ENCODE data around the gene VAMP2.

The VAMP2 gene

GRCh38 chr17:8188263-8188839, 25.6 kb upstream of the VAMP2 start (continued):
- TF ChIP-seq TSHZ1 (tag by site-specific recombination; IDR thresholded peaks at IDR 0.05; ENCODE audit: borderline replicate concordance) = no peak
- no peak for TF ChIP-seq ZNF146 (tag by site-specific recombination; IDR thresholded peaks at IDR 0.05)
- no peak for TF ChIP-seq ZNF624 (tag by site-specific recombination; IDR thresholded peaks at IDR 0.05)
- no peak for TF ChIP-seq ZNF280D (tag by site-specific recombination; IDR thresholded peaks at IDR 0.05)
- TF ChIP-seq PRDM10 (tag by site-specific recombination; IDR thresholded peaks at IDR 0.05) = no peak
- no peak for TF ChIP-seq INSM2 (tag by site-specific recombination; IDR thresholded peaks at IDR 0.05)
- TF ChIP-seq CTCF (tag by site-specific recombination; IDR thresholded peaks at IDR 0.05) = no peak
- TF ChIP-seq BCL11A (tag by site-specific recombination; IDR thresholded peaks at IDR 0.05; ENCODE audit: low read depth) = no peak

- ChIA-PET POLR2A (interaction anchor here (0.8 to 13.9 kb wide), 9 partner anchors 15 to 127 kb away, joined by 3 to 394 read pairs (median 12); partner anchors contain the start of genes AURKB, CTC1, PFAS and SLC25A35), CTCF (interaction anchor here (0.6 to 1.9 kb wide), 14 partner anchors 11 to 626 kb away, joined by 3 to 12 read pairs (median 4); partner anchors contain the start of genes ALOXE3 and AURKB)
- Histone ChIP-seq H3K9me3 (ENCODE audit: control insufficient read depth, insufficient read depth, low read depth, low read length) (no peaks in the 10 kb centered on the region), H3K27ac (ENCODE audit: extremely low read depth, low read depth, low read length) (peak overlapping the region; percentile 79), H3K4me1 (ENCODE audit: control insufficient read depth, insufficient read depth, low read length) (peaks cover 13% of the 10 kb centered on the region), H3K36me3 (ENCODE audit: control insufficient read depth in 2 of 2, insufficient read depth in 1 of 2, low read length in 2 of 2) (no peaks in the 10 kb centered on the region), H3K4me3 (ENCODE audit: low read depth, low read length) (peak overlapping the region; percentile 57)
- TF ChIP-seq ZNF560 (tag by site-specific recombination; IDR thresholded peaks at IDR 0.05; ENCODE audit: borderline replicate concordance) (no peak), ZNF621 (tag by site-specific recombination; IDR thresholded peaks at IDR 0.05) (no peak), BCL11B (tag by site-specific recombination; IDR thresholded peaks at IDR 0.05; ENCODE audit: low read depth) (no peak), ZNF133 (tag by site-specific recombination; IDR thresholded peaks at IDR 0.05) (no peak), ZNF549 (tag by site-specific recombination; IDR thresholded peaks at IDR 0.05) (no peak), ZNF19 (tag by site-specific recombination; IDR thresholded peaks at IDR 0.05; ENCODE audit: low read depth) (no peak), ZNF266 (tag by site-specific recombination; IDR thresholded peaks at IDR 0.05; ENCODE audit: low read depth) (no peak), ZNF404 (tag by site-specific recombination; IDR thresholded peaks at IDR 0.05) (no peak), ZNF274 (IDR thresholded peaks at IDR 0.05; ENCODE audit: low read length) (no peak), ZNF274 (tag by site-specific recombination; IDR thresholded peaks at IDR 0.05; ENCODE audit: borderline replicate concordance) (no peak), ZNF645 (tag by site-specific recombination; IDR thresholded peaks at IDR 0.05) (no peak), ZNF423 (tag by site-specific recombination; IDR thresholded peaks at IDR 0.05) (no peak)
Observed at GRCh38 chr17:8187517-8188262, 24.9 kb upstream of the VAMP2 start.

Measured in HEK293 (cell line).